Testis (tissue), 3 donors: ENCODE measurements around the gene GABRB1. TPM values are rescaled to one million over a fixed set of nuclear protein-coding genes. Genes with fewer than 3 reads are reported as not detected.

Experiments used
- DNase-seq: peaks from one replicate; pipeline ENCODE4 v3.0.0-alpha.2; 2019
- H3K27ac ChIP-seq, 2 donors: fragments of 200-600 bp; sonication (generic); one replicate each; pipeline ENCODE4 v1.5.1; 2019
- H3K27me3 ChIP-seq: fragments of 200-600 bp; sonication (generic); one replicate; pipeline ENCODE4 v1.5.1; 2019
- H3K36me3 ChIP-seq: fragments of 200-600 bp; sonication (generic); one replicate; pipeline ENCODE4 v1.5.1; 2017; ENCODE audit warnings: low read depth; ENCODE audit errors: missing control alignments
- H3K4me1 ChIP-seq: fragments of 200-600 bp; sonication (generic); one replicate; pipeline ENCODE4 v1.5.1; 2019
- H3K4me3 ChIP-seq, 2 donors: fragments of 200-600 bp; sonication (generic); one replicate each; pipeline ENCODE4 v1.5.1; 2017 to 2019
- H3K9me3 ChIP-seq: fragments of 200-600 bp; sonication (generic); one replicate; pipeline ENCODE4 v1.5.1; 2017
- CTCF ChIP-seq, 3 experiments: fragments of 450-650 bp in 2 of 3; fragments of 200-600 bp in 1 of 3; sonication (generic) in 1 of 3; IDR thresholded peaks; one replicate each; pipeline ENCODE4 v1.5.1; 2016 to 2019; ENCODE audit warnings: antibody characterized with exemption in 3 of 3, mild to moderate bottlenecking in 2 of 3, moderate library complexity in 1 of 3
- POLR2A ChIP-seq: fragments of 450-650 bp; IDR thresholded peaks from one replicate; pipeline ENCODE4 v1.6.1; 2017; ENCODE audit warnings: antibody characterized with exemption, mild to moderate bottlenecking, moderate library complexity
- WGBS, 2 donors: methylation state at CpG; one replicate each; pipeline ENCODE4 v1.1.5; 2018; 5-methylcytosine and 5-hydroxymethylcytosine counted together
- intact Hi-C: fragments of 100-400 bp; cut with DNase I; formaldehyde crosslinking; loops from one replicate; pipeline ENCODE4 v1.15.1; 2023; ENCODE audit warnings: low total_unique reads
- polyA plus RNA-seq: library from polyadenylated mRNA; stranded (reverse); fragments of 350-450 nt; fragmentation: Illumina TruSeq; extraction: RNeasy Lipid Tissue Mini Kit (QIAGEN cat#74804); gene quantifications from one replicate; pipeline ENCODE4 v1.2.3, GENCODE V29; 2014; ENCODE audit warnings: low read depth, low replicate concordance; ENCODE audit not compliant: insufficient read depth
- total RNA-seq, 2 donors: library from RNA; depleted of rRNA; stranded (reverse); fragments of >200 nt; gene quantifications; one replicate each; pipeline ENCODE4 v1.2.3, GENCODE V29; 2016

GABRB1 gene
- total and polyA plus RNA-seq, 3 donors from 2014 or later, result 0.50 to 0.87 TPM; not detected in 1

GRCh38 chr4:47074816-47075215, 43.4 kb downstream of the GABRB1 start:
- no peaks in the 10 kb centered on the region for H3K36me3 ChIP-seq
- no peak overlapping the region for H3K4me3 ChIP-seq
- no peaks in the 10 kb centered on the region for H3K9me3 ChIP-seq
- no peak for TF ChIP-seq POLR2A
- TF ChIP-seq CTCF (IDR thresholded peaks at IDR 0.05), result no peak
- DNase-seq, result no peak
- H3K27me3 ChIP-seq, result no peaks in the 10 kb centered on the region
- no peak overlapping the region for H3K27ac ChIP-seq
- intact Hi-C loops, result no loop called here
- no peaks in the 10 kb centered on the region for H3K4me1 ChIP-seq

- no peaks in the 10 kb centered on the region for H3K4me1 ChIP-seq
- H3K27me3 ChIP-seq, result no peaks in the 10 kb centered on the region
- DNase-seq, result no peak
- H3K9me3 ChIP-seq, result no peaks in the 10 kb centered on the region
- no peak overlapping the region for H3K27ac ChIP-seq
- intact Hi-C loops, result no loop called here
- WGBS, 2 donors, result 89 to 90% methylated on average over 2 of the region's 2 CpGs
- H3K36me3 ChIP-seq, result no peaks in the 10 kb centered on the region
- TF ChIP-seq POLR2A (no peak), CTCF (IDR thresholded peaks at IDR 0.05) (no peak)
- H3K4me3 ChIP-seq, result no peak overlapping the region
Observed at GRCh38 chr4:47075262-47075661, 43.9 kb downstream of the GABRB1 start.

GRCh38 chr4:47075919-47076318, 44.6 kb downstream of the GABRB1 start:
- intact Hi-C loops, result no loop called here
- H3K27ac ChIP-seq, result no peak overlapping the region
- TF ChIP-seq CTCF (IDR thresholded peaks at IDR 0.05), result no peak
- TF ChIP-seq POLR2A, result no peak
- H3K9me3 ChIP-seq, result no peaks in the 10 kb centered on the region
- no peaks in the 10 kb centered on the region for H3K36me3 ChIP-seq
- no peak overlapping the region for H3K4me3 ChIP-seq
- no peak for DNase-seq
- no peaks in the 10 kb centered on the region for H3K4me1 ChIP-seq
- no peaks in the 10 kb centered on the region for H3K27me3 ChIP-seq

- Histone ChIP-seq H3K4me1 (no peaks in the 10 kb centered on the region), H3K36me3 (no peaks in the 10 kb centered on the region), H3K9me3 (no peaks in the 10 kb centered on the region), H3K4me3 (no peak overlapping the region), H3K27ac (no peak overlapping the region), H3K27me3 (no peaks in the 10 kb centered on the region)
- TF ChIP-seq CTCF (IDR thresholded peaks at IDR 0.05) (no peak), POLR2A (no peak)
- intact Hi-C loops, result no loop called here
- no peak for DNase-seq
Observed at GRCh38 chr4:47084111-47084510, 52.7 kb downstream of the GABRB1 start.

- no peaks in the 10 kb centered on the region for H3K9me3 ChIP-seq
- TF ChIP-seq POLR2A (no peak), CTCF (IDR thresholded peaks at IDR 0.05) (no peak)
- no peak overlapping the region for H3K4me3 ChIP-seq
- no peaks in the 10 kb centered on the region for H3K27me3 ChIP-seq
- no peaks in the 10 kb centered on the region for H3K4me1 ChIP-seq
- no peak for DNase-seq
- H3K36me3 ChIP-seq, result no peaks in the 10 kb centered on the region
- H3K27ac ChIP-seq, result no peak overlapping the region
- intact Hi-C loops, result no loop called here
Observed at GRCh38 chr4:47084795-47085194, 53.4 kb downstream of the GABRB1 start.
